Measurements from ENCODE around the gene SRRM2.

GRCh38 chr16:2771496-2772402 lies 19.3 kb downstream of the SRRM2 start:
- TF ChIP-seq POLR2A (IDR thresholded peaks at IDR 0.05; ENCODE audit: low read depth, low read length) (peak; percentile 49), TAF1 (IDR thresholded peaks at IDR 0.05; ENCODE audit: borderline replicate concordance, low read depth, low read length) (no peak)

All from GM12892 (cell line).